NCI-H748 treated with DMSO at 0.1 percent for 48 hours (cell line): ENCODE data around the gene ATP6V0A4.
"Not testable (repeated sequence)": the region's sequence is repeated elsewhere in the genome, so short reads cannot be mapped to it uniquely, and the experiment has no call there.

ENCODE experiments used
- DNase-seq: peaks from one replicate; lab custom pipeline; 2025; lab: John Stamatoyannopoulos, UW

ATP6V0A4 gene

DNA sequence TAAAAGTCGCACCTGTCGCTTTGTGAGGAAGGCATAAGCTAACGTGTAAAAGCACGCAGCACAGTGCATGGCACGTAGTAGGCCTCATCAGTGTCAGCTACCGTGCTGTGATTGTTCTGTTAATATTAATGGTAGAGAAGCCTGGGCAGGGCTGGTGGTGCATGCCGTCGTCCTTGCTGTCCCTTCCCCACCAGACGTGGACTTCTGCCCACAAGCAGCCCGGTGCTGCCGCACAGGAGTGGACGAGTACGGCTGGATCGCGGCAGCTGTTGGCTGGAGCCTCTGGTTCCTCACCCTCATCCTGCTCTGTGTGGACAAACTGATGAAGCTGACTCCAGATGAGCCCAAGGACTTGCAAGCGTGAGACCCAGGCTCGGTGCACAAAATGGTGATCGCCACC, 4.7 kb upstream of the ATP6V0A4 start:
- no peak for DNase-seq

DNA sequence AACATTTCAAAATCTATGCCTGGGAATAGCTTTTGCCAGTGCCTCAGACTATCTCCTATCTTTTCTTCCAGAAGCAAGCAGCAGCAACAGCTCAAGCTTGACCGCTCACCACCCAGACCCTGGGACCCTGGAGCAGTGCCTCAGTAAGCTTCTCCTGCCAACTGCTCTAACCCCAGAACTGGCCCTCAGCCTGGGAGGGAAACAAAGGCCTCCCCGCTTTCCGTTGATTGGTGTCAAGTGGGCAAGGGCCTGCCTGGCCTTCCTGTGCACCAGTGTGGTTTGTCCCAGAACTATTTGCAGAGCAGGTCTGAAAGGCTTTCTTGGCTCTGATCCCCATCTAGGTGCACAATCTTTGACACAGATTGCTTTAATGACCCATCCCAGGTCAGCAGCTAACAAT, 3.3 kb upstream of the ATP6V0A4 start:
- no peak for DNase-seq

DNA sequence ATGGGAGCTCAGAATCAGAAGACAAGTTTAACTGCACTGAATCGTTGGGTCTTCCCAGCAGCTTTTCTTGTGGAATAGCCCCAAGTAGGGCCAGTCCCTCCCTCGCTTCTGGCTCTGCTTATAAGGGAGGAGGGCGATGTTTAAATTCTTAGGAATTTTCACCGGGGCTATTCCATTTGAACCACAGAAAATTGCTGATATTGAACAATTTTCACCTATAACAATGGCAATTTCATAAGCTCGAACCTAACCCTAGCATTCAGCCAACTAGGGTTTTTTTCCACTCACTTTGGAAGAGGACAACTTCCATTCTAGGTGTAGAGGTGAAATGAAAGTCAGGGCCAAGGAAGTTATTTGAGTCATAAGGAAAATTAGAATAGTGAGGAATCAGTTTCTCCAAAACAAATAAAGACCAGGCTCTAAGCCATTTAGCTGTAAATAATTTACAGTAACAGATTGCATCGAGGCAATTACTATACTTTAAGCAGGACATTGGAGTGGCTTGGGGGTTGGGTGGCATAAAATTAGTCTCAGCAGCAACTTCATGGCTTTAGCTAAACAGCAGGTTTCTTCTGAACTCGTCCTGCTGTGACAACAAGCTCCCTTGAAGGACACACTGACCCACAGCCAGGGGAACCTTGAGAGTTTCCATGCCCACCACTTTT, 1.5 kb upstream of the ATP6V0A4 start:
- DNase-seq: no peak

DNA sequence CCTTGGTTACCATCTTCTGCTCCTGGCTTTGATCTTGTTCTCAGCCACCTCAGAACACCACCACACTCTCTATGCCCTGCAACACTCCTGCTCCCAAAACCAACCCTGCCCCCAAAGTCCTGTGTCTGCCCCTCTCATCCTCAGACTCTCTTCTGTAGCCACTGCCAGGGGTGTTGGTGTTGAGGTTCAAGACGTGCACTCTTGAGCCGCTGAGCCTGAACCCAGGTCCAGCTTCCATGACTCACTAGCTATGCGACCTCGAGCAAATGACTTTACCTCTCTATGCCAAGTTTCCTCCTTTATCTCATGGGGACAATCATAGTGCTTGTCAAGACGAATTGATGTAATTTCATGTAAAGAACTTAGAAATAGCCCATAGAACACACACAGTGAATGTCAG, 840 bp upstream of the ATP6V0A4 start:
- DNase-seq: no peak

GRCh38 chr7:138797046-138797445, 950 bp downstream of the ATP6V0A4 start:
- not testable (repeated sequence) for DNase-seq

- no peak for DNase-seq
Observed at GRCh38 chr7:138796038-138796615, 1.9 kb downstream of the ATP6V0A4 start.

DNA sequence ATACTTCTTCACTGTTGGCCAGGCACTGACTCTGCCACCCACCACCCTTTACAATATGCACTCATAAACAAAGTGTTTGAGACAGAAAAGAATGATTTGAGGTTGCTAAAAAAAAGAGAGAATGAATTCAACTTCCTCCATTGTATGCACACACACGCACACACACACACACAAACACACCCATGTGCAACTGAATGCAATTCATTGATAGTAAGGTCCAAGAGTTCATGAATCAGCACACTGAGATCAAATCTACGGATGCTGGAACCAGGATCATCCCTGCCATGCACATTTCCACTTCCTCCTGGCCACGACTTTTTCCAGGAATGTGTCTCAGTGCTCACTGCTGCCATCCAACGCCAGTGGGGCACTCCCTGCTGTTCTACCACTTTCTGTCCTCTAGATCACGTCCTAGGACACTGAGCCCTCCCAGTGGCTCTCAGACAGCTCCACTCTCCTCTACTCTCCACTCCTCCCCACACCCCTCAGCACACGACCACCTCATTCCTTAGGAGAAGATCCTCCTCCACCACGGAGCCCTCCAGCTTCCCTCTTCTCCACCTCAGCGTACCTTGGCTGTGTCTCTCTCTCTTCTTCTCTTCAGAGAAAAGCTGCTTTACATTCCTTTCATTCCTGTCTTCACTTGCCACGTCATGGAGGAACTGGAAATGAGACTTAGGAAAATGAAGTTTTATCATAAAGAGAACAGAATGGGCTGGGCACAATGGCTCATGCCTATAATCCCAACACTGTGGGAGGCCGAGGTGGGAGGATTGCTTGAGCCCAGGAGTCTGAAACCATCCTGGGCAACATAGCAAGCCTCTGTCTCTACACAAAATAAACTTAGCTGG, 12.2 kb downstream of the ATP6V0A4 start:
- DNase-seq: no peak

DNA sequence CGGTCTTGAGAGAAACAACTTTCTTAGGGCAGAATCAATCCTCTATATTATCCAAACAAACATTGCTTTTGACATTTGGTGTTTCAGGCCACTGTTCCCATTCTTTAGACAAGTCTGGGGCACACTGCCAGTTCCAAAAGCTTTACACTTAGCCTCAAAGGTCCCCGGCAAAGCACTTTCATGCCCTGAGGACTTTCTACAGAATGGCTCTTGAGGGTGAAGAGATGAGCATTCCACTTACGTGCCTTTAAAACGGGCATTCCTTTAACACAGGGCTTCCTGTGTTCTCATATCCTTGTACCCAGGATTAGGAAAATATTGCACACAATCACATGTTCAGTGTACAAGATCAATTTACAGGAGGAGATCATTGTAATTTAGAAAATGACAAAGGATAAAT, 13.3 kb downstream of the ATP6V0A4 start:
- DNase-seq: no peak

DNA sequence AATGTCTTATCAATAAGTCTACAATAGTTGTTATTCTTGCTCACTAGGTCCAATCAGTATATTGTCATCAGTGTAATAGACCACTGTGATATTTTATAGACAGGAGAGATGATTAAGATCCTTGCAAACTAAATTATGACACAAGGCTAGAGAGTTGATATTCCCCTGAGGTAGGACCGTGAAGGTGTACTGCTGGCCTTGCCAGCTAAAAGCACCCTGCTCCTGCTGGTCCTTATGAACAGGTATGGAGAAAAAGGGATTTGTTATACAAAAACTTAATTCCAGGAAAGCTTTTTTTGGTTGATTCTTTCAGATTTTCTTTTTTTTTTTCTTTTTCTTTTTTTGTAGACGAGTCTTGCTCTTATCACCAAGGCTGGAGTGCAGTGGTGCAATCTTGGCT, 17.0 kb downstream of the ATP6V0A4 start:
- no peak for DNase-seq

DNA sequence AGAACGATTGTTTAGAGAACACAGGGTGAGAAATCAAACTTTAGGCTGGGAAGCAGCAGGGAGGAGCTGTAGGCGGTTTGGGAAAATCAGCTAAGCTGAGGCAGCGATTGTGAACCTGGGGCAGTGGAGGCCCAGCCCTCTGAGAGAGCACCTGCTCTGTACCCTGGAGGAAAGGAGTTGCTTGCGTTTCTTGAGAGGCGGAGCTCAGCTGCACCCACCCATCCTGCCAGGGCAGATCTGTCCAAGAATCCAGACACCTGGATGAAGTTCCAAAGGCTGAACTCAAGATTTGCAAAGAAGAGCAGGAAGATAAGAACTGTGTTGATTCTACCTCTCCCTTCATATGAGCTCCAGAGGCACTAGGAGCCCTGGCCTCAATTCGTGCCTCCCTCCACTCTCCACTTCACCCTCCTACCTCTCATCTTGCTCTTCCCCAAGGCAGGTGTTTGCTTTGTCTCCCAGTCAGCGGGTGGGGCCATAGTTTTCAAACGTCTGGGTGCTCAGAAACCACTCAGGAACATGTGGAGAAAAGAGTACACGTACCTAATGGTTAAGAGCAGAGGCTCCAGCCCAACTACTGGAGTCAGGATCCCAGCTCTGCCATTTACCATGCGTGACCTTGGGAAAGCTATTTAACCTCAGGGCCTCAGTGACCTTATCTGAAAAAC, 21.7 kb downstream of the ATP6V0A4 start:
- DNase-seq: no peak

DNA sequence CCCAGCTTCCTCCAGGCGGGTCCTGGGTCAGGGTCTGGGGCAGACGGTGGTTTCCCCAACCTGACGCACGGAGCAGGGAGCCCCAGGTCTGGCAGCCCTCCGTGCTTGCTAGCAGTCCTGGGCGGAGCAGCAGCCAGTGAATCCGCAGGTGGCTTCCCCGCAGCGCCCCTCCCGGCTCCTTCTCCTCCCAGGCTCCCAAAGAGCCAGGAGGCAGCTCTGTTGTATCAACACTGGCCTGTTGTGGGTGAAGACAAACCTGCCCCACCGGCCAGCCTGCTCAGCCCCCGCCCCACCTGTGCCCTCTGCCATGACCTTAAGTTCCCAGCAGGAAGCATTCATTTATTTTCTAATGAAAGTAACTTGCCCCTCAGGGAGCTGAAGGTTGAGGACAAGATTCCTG, 24.2 kb downstream of the ATP6V0A4 start:
- DNase-seq: no peak

GRCh38 chr7:138773176-138773575, 24.8 kb downstream of the ATP6V0A4 start:
- no peak for DNase-seq

DNA sequence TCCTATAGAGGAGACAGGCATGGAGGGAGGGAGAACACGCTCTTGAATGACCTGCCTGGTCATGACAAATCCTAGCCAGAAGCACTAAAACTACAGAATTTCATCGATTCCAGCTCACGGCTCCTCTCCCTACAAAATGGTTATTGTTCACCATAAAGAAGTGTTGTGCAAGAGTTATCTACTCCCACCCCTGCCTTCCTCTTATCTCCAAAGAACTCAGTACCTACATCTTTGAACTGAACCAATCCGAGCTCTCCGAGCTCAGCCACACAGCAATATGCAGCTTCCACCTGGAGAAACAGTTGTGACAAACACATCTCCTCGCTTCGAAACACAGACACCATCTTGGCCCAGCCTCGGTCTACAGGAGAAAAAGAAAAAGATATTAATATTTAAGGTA, 27.1 kb downstream of the ATP6V0A4 start:
- DNase-seq: no peak

DNA sequence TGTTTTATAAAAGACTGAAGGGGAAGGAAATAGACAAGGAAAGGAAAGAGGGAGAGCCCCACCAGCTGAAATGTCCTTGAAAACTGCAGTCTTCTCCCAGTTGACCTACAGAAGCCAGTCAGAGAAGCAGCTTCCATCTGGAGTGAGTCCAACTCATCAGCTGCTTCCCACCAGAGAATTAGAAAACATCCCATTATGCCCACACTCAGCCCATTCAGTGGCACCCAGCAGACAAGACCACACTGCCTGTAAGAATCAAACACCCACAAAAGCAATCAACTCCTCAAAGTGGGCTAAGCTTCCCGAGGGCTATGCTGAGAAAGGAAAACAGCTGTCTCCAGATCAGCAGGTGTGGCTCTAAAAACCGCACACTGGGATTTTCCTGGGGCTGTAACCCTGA, 29.8 kb downstream of the ATP6V0A4 start:
- no peak for DNase-seq

DNA sequence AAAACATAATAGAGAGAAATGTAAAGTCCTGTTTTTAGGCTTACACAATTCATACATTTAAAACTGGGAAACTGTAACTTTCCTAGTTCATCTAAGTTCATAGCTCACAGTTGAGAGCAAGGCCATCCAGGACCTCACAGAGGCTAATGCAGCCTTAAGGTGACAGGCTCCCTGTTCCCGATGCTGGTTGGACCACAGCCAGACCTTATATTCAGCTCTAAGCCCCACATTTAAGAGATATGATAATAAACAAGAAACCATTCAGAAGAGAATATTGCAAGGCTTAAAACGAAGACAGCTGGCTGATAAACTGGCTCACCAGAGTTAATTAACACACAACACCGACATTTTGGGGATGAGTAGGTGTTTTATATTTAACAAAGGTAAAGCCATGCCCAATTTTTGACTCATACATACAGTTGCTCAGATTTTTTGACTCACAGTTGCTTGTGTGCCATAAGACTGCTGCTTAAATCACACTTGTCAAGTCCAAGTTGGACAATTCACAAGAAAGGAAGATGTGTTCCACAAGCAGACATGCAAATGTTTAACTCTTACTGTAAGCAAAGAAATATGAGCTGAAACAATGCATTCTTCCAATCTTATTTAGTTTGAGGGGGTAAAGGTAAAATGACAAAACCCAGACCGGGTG, 41.3 kb downstream of the ATP6V0A4 start:
- no peak for DNase-seq

GRCh38 chr7:138755842-138756590, 42.0 kb downstream of the ATP6V0A4 start:
- DNase-seq: no peak

- no peak for DNase-seq
Observed at GRCh38 chr7:138755331-138755747, 42.7 kb downstream of the ATP6V0A4 start.

DNA sequence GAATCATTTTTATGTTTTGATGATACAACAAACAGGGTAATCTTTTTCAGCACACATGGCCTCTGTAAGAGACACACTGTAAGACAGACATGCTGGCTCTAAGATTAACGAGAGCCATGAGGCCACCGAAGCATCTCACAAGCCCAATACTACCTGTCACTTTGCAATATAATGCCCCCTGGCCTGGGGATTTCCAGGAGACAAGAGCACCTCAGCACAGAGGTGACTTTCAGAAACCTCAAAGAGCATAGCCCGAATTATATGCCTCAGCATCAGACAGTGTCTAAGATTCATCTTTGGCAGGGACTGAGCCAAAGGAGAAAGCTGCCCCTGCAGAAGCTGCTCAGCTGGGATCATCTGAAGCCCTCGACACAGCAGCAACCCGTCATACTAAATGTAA, 44.4 kb downstream of the ATP6V0A4 start:
- DNase-seq: no peak

DNA sequence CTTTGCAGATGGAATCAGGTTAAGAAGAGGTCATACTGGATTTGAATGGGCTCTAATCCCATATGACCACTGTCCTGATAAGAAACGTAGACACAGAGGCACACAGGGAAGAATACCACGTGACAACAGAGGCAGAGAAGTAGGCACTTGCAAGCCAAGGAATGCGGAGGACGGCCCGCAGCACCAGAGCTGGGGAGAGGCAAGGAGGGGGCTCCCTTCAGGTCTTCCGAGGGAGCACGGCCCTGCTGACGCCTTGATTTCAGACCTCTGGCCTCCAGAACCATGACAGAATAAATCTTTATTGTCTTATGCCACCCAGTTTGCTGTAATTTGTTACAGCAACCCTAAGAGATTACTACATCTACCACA, 44.9 kb downstream of the ATP6V0A4 start:
- no peak for DNase-seq

GRCh38 chr7:138752518-138753149, 45.4 kb downstream of the ATP6V0A4 start:
- no peak for DNase-seq

- DNase-seq: no peak
Observed at GRCh38 chr7:138750901-138751464, 47.0 kb downstream of the ATP6V0A4 start.
